Ishikawa (cell line): ENCODE results near the gene PLA2G5.

Source experiments
- CEBPB ChIP-seq: IDR thresholded peaks from 2 replicates; pipeline ENCODE4 v1.6.1; 2012
- CREB1 ChIP-seq: IDR thresholded peaks from 2 replicates; pipeline ENCODE4 v1.6.1; 2012; ENCODE audit warnings: low read depth
- EGR1 ChIP-seq: IDR thresholded peaks from 2 replicates; pipeline ENCODE4 v1.6.1; 2012
- EP300 ChIP-seq: IDR thresholded peaks from 2 replicates; pipeline ENCODE4 v1.6.1; 2012; ENCODE audit warnings: borderline replicate concordance
- FOXM1 ChIP-seq: IDR thresholded peaks from 2 replicates; pipeline ENCODE4 v1.6.1; 2012; ENCODE audit warnings: low read depth, borderline replicate concordance
- MAX ChIP-seq: IDR thresholded peaks from 2 replicates; pipeline ENCODE4 v1.6.1; 2012
- NFIC ChIP-seq: IDR thresholded peaks from 2 replicates; pipeline ENCODE4 v1.6.1; 2012
- RAD21 ChIP-seq: IDR thresholded peaks from 2 replicates; pipeline ENCODE4 v1.6.1; 2012; ENCODE audit warnings: low read depth
- REST ChIP-seq: IDR thresholded peaks from 2 replicates; pipeline ENCODE4 v1.6.1; 2012; ENCODE audit warnings: low read depth, mild to moderate bottlenecking
- TAF1 ChIP-seq: IDR thresholded peaks from 2 replicates; pipeline ENCODE4 v1.6.1; 2012; ENCODE audit warnings: low read depth, mild to moderate bottlenecking
- TCF12 ChIP-seq: IDR thresholded peaks from 2 replicates; pipeline ENCODE4 v1.6.1; 2012; ENCODE audit warnings: low read depth
- TEAD4 ChIP-seq: IDR thresholded peaks from 2 replicates; pipeline ENCODE4 v1.6.1; 2012
- USF1 ChIP-seq: IDR thresholded peaks from 2 replicates; pipeline ENCODE4 v1.6.1; 2012
- YY1 ChIP-seq: IDR thresholded peaks from 2 replicates; pipeline ENCODE4 v1.6.1; 2012; ENCODE audit warnings: low read depth
- ZBTB7A ChIP-seq: IDR thresholded peaks from 2 replicates; pipeline ENCODE4 v1.6.1; 2012; ENCODE audit warnings: low read depth

PLA2G5 gene

GRCh38 chr1:20123722-20124455 is 53.9 kb downstream of the PLA2G5 start:
- TF ChIP-seq REST, result no peak

GRCh38 chr1:20124456-20125057 is 54.6 kb downstream of the PLA2G5 start:
- TF ChIP-seq EP300 (no peak), NFIC (0 out of 2 replicates have a peak, but pooled peaks have one; percentile 12)

GRCh38 chr1:20125100-20125499 is 55.1 kb downstream of the PLA2G5 start:
- TF ChIP-seq EP300 (no peak), EGR1 (no peak), TAF1 (no peak), YY1 (no peak), TCF12 (no peak), ZBTB7A (no peak), MAX (no peak), USF1 (no peak), RAD21 (no peak), FOXM1 (no peak), TEAD4 (no peak), REST (no peak)

GRCh38 chr1:20126041-20126805 is 56.2 kb downstream of the PLA2G5 start:
- TF ChIP-seq MAX (no peak), TAF1 (no peak), YY1 (no peak), EP300 (no peak)

GRCh38 chr1:20126806-20127440 is 56.9 kb downstream of the PLA2G5 start:
- no peak for TF ChIP-seq RAD21
- no peak for TF ChIP-seq YY1

- TF ChIP-seq CEBPB (no peak), YY1 (no peak), EGR1 (no peak), EP300 (no peak), CREB1 (no peak), TAF1 (no peak), TCF12 (no peak)
Observed at GRCh38 chr1:20134995-20135394, 65.0 kb downstream of the PLA2G5 start.

GRCh38 chr1:20136249-20136648 is 66.3 kb downstream of the PLA2G5 start:
- TF ChIP-seq CEBPB (no peak), EGR1 (no peak), RAD21 (no peak), REST (no peak), EP300 (no peak), ZBTB7A (no peak), TEAD4 (no peak), NFIC (no peak), MAX (no peak)
